ENCODE measurements around the gene PRKRA. TPM values are rescaled to one million over a fixed set of nuclear protein-coding genes. Genes with fewer than 3 reads are reported as not detected.

Gene PRKRA
- total and polyA plus RNA-seq, 9 of the 15 experiments (the other 6 are each of a cell fraction or from before 2014, with no cell fraction given) = 14.1 to 78.1 (median 52.3) TPM

DNA sequence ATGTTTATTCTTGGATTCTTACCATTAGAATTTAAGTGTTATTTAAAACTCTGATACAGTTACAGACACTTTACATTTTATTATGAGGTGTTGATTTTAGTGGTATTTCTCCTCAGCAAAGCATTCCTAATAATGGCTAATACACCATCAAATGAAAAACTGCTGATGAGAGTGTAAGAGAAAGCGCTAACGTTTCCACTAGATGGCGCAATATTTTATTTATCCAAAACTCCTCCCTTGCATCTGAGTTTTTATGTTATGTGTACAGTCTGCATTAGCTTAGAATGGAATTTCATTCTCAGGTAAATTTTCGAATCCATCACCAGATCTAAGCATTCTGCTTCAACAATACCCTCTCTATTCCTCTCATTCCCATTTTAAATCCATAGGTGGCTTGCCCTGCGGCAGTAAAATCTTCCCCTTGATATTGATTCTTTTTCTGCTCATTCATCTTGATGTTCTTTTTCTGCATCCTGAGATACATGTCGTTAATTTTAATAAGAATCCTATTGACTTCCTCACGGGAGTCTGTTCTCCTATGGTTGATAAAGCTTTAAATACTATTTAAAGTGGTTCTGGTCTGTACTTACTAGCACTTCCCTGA is 53.9 kb downstream of the PRKRA start:
- no peak overlapping the region for H3K4me2 ChIP-seq (ENCODE audit: insufficient read depth, low read length)
- no TSS peak for BruUV-seq (replicated peaks)
- H3K27me3 ChIP-seq (ENCODE audit: control insufficient read depth in 2 of 2, insufficient read depth in 2 of 2, low read length in 2 of 2) = no peaks in the 10 kb centered on the region
- no peak overlapping the region for H3K4me3 ChIP-seq
- no peaks in the 10 kb centered on the region for H3K79me2 ChIP-seq (ENCODE audit: control insufficient read depth, insufficient read depth, low read length)
- FAIRE-seq = peak; percentile 26
- 0 out of 2 replicates have a peak overlapping the region, but pooled peaks have one; percentile 1 for H2AFZ ChIP-seq (ENCODE audit: low read depth, low read length)
- H3K27ac ChIP-seq (ENCODE audit: extremely low read depth, low read depth, low read length) = no peak overlapping the region
- peak; percentile 83 for ATAC-seq
- in situ Hi-C loops (cut with MboI) = no loop called here
- intact Hi-C loops (cut with micrococcal nuclease) = loop anchor here (1.0 to 5.0 kb wide), 2 partner anchors 17 to 285 kb away; partner anchors contain the start of gene RBM45
- ChIA-PET CTCF (ENCODE audit: low intra/inter-chr PET ratio) (interaction anchor here (1.0 to 3.0 kb wide), 5 partner anchors 18 to 285 kb away, joined by 3 to 13 read pairs (median 5); partner anchors contain the start of gene RBM45), POLR2A (interaction anchor here (1.0 kb wide), 1 partner anchor 17 kb away, joined by 4 read pairs; no protein-coding TSS in a partner anchor)
- WGBS (ENCODE audit: insufficient coverage, low coverage, missing lambda C conversion rate) = 10% methylated on average over 7 of the region's 7 CpGs
- H4K20me1 ChIP-seq (replicated peaks; ENCODE audit: control insufficient read depth, insufficient read depth, low read length) = no peaks in the 10 kb centered on the region
- no peaks in the 10 kb centered on the region for H3K9me1 ChIP-seq (ENCODE audit: control insufficient read depth, insufficient read depth, low read length)
- no peaks in the 10 kb centered on the region for H3K9me3 ChIP-seq (replicated peaks; ENCODE audit: control insufficient read depth, insufficient read depth, low read depth, low read length)
- no peaks in the 10 kb centered on the region for H3K36me3 ChIP-seq (ENCODE audit: control insufficient read depth, insufficient read depth, low read length)
- H3K4me1 ChIP-seq (replicated peaks in 1 of 2; ENCODE audit: control insufficient read depth in 2 of 2, insufficient read depth in 2 of 2, low read length in 2 of 2) = peaks cover 0 to 9% of the 10 kb centered on the region in 2 experiments; a peak in 4 of 5 replicates
- no peak overlapping the region for H3K9ac ChIP-seq (ENCODE audit: insufficient read depth in 1 of 2, low read depth in 2 of 2, low read length in 2 of 2)
- peak in 3 of 4 experiments; percentile 27 to 63 (median 46) for DNase-seq (ENCODE audit: extremely low read depth in 1 of 4, low spot score in 3 of 4)
- peak; percentile 79 for TF ChIP-seq MAFG (tag; conservative IDR thresholded peaks at IDR 0.05)
- TF ChIP-seq CXXC5 (CRISPR knock-in tag; IDR thresholded peaks at IDR 0.05) = no peak
- TF ChIP-seq, protein P1, sequence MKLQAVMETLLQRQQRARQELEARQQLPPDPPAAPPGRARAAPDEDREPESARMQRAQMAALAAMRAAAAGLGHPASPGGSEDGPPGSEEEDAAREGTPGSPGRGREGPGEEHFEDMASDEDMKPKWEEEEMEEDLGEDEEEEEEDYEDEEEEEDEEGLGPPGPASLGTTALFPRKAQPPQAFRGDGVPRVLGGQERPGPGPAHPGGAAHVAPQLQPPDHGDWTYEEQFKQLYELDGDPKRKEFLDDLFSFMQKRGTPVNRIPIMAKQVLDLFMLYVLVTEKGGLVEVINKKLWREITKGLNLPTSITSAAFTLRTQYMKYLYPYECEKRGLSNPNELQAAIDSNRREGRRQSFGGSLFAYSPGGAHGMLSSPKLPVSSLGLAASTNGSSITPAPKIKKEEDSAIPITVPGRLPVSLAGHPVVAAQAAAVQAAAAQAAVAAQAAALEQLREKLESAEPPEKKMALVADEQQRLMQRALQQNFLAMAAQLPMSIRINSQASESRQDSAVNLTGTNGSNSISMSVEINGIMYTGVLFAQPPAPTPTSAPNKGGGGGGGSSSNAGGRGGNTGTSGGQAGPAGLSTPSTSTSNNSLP (IDR thresholded peaks at IDR 0.05; ENCODE audit: borderline replicate concordance, low read depth, low read length) = peak; percentile 90
- peak; percentile 60; the same call in 1 of the 2 replicates for TF ChIP-seq MAFK (IDR thresholded peaks at IDR 0.05; ENCODE audit: low read length)
- TF ChIP-seq SMC3 (conservative IDR thresholded peaks at IDR 0.05; ENCODE audit: insufficient read depth, low read depth, low read length) = 0 out of 2 replicates have a peak, but pooled peaks have one; percentile 35
- TF ChIP-seq, protein P2, sequence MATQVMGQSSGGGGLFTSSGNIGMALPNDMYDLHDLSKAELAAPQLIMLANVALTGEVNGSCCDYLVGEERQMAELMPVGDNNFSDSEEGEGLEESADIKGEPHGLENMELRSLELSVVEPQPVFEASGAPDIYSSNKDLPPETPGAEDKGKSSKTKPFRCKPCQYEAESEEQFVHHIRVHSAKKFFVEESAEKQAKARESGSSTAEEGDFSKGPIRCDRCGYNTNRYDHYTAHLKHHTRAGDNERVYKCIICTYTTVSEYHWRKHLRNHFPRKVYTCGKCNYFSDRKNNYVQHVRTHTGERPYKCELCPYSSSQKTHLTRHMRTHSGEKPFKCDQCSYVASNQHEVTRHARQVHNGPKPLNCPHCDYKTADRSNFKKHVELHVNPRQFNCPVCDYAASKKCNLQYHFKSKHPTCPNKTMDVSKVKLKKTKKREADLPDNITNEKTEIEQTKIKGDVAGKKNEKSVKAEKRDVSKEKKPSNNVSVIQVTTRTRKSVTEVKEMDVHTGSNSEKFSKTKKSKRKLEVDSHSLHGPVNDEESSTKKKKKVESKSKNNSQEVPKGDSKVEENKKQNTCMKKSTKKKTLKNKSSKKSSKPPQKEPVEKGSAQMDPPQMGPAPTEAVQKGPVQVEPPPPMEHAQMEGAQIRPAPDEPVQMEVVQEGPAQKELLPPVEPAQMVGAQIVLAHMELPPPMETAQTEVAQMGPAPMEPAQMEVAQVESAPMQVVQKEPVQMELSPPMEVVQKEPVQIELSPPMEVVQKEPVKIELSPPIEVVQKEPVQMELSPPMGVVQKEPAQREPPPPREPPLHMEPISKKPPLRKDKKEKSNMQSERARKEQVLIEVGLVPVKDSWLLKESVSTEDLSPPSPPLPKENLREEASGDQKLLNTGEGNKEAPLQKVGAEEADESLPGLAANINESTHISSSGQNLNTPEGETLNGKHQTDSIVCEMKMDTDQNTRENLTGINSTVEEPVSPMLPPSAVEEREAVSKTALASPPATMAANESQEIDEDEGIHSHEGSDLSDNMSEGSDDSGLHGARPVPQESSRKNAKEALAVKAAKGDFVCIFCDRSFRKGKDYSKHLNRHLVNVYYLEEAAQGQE (IDR thresholded peaks at IDR 0.05; ENCODE audit: borderline replicate concordance) = peak; percentile 69; the same call in 1 of the 2 replicates
- TF ChIP-seq, protein P2 (CRISPR knock-in tag; IDR thresholded peaks at IDR 0.05; ENCODE audit: low read depth) = no peak
- TF ChIP-seq RAD51 (IDR thresholded peaks at IDR 0.05; ENCODE audit: borderline replicate concordance, low read depth) = 0 out of 2 replicates have a peak, but pooled peaks have one; percentile 14
- peak; percentile 72 for TF ChIP-seq CEBPB (tag; IDR thresholded peaks at IDR 0.05)
- 0 out of 2 replicates have a peak, but pooled peaks have one; percentile 19 for TF ChIP-seq FOXJ2 (tag; IDR thresholded peaks at IDR 0.05)
- 0 out of 2 replicates have a peak, but pooled peaks have one; percentile 15 for TF ChIP-seq EP400 (IDR thresholded peaks at IDR 0.05)

Measured in K562 (cell line).